Kidney (tissue), 14 donors: Measurements from ENCODE around the gene ANO4. TPM values are rescaled to one million over a fixed set of nuclear protein-coding genes. Genes with fewer than 3 reads are reported as not detected.

Experiments used
- DNase-seq, 5 donors: peaks; one replicate each; pipeline ENCODE4 v3.0.0-alpha.2; 2013 to 2020
- FAIRE-seq: peaks from 2 replicates; lab custom pipeline; 2012; peaks lifted over from hg19 to GRCh38; lab: Jason Lieb, UNC
- H3K27ac ChIP-seq, 2 donors: one replicate each; pipeline ENCODE4 v1.7.0; 2013; ENCODE audit warnings: low read depth in 2 of 2, low read length in 2 of 2, inconsistent platforms in 1 of 2
- H3K27me3 ChIP-seq: one replicate; pipeline ENCODE4 v1.7.1; 2013; ENCODE audit warnings: low read length, inconsistent platforms; ENCODE audit not compliant: control insufficient read depth, insufficient read depth
- H3K36me3 ChIP-seq, 3 donors: one replicate each; pipeline versions ENCODE4 v1.7.0 to v1.7.1; 2013; ENCODE audit warnings: low read length in 3 of 3, control low read depth in 1 of 3, inconsistent platforms in 1 of 3; ENCODE audit not compliant: insufficient read depth in 3 of 3, control insufficient read depth in 2 of 3
- H3K4me1 ChIP-seq, 3 donors: one replicate each; pipeline versions ENCODE4 v1.7.0 to v1.7.1; 2013; ENCODE audit warnings: low read length in 3 of 3, inconsistent platforms in 1 of 3, low read depth in 1 of 3; ENCODE audit not compliant: control insufficient read depth in 2 of 3, insufficient read depth in 2 of 3
- H3K4me3 ChIP-seq, 3 donors: one replicate each; pipeline versions ENCODE4 v1.7.0 to v1.8.1; 2013; ENCODE audit warnings: low read length in 3 of 3, control low read depth in 1 of 3, inconsistent platforms in 1 of 3
- H3K9ac ChIP-seq, 3 donors: one replicate each; pipeline versions ENCODE4 v1.7.0 to v1.7.1; 2013; ENCODE audit warnings: low read length in 3 of 3, control low read depth in 1 of 3, inconsistent platforms in 1 of 3
- H3K9me3 ChIP-seq, 3 donors: one replicate each; pipeline versions ENCODE4 v1.7.0 to v1.7.1; 2013; ENCODE audit warnings: low read length in 3 of 3, control low read depth in 1 of 3, inconsistent platforms in 1 of 3; ENCODE audit not compliant: control insufficient read depth in 2 of 3, insufficient read depth in 1 of 3
- CTCF ChIP-seq: IDR thresholded peaks from 3 replicates; pipeline ENCODE4 v1.5.1; 2012; ENCODE audit warnings: mild to moderate bottlenecking, moderate library complexity, borderline replicate concordance; ENCODE audit not compliant: insufficient read depth; ENCODE audit errors: extremely low read depth
- intact Hi-C: fragments of 100-400 bp; cut with DNase I; formaldehyde crosslinking; loops from one replicate; pipeline ENCODE4 v1.11.1; 2022
- polyA plus RNA-seq: library from polyadenylated mRNA; stranded (reverse); fragments of 350-450 nt; fragmentation: Illumina TruSeq; extraction: RNeasy Lipid Tissue Mini Kit (QIAGEN cat#74804); gene quantifications from one replicate; pipeline ENCODE4 v1.2.3, GENCODE V29; 2014; ENCODE audit warnings: low read depth, low replicate concordance; ENCODE audit not compliant: insufficient read depth
- total RNA-seq: library from RNA; stranded (reverse); fragmentation: NEBNext Ultra II Directional; extraction: Animal tissue kit (Norgen Biotek cat#: 25700); gene quantifications from one replicate; pipeline ENCODE4 v1.2.1, GENCODE V29; 2021
- donor health status: control.
- donor health status: control.
- donor health status: control.
- donor health status: control.
- donor health status: control.
- donor health status: DM: yes; HTN: yes; CAD: no.
- donor health status: Normal renal cell carcinoma (clear cell type).

Gene ANO4
- total and polyA plus RNA-seq, 2 donors from 2014 or later: 0.82 to 2.9 TPM

- Histone ChIP-seq H3K27me3 (no peaks in the 10 kb centered on the region), H3K36me3 (no peaks in the 10 kb centered on the region), H3K9ac (no peak overlapping the region), H3K9me3 (peaks cover 0 to 2% (median 0%) of the 10 kb centered on the region in 3 donors), H3K4me1 (no peaks in the 10 kb centered on the region), H3K4me3 (no peak overlapping the region), H3K27ac (no peak overlapping the region)
- TF ChIP-seq CTCF: no peak
- FAIRE-seq: no peak
- intact Hi-C loops: no loop called here
- no peak for DNase-seq
These were observed 106.7 kb downstream of the ANO4 start for GRCh38 chr12:100901266-100901665.

- FAIRE-seq (no peak), DNase-seq (no peak)
- TF ChIP-seq CTCF: no peak
- Histone ChIP-seq H3K27ac (no peak overlapping the region), H3K4me1 (no peaks in the 10 kb centered on the region), H3K9ac (no peak overlapping the region), H3K27me3 (no peaks in the 10 kb centered on the region), H3K9me3 (peaks cover 0 to 2% (median 0%) of the 10 kb centered on the region in 3 donors), H3K4me3 (no peak overlapping the region), H3K36me3 (no peaks in the 10 kb centered on the region)
- intact Hi-C loops: no loop called here
These were observed 109.7 kb downstream of the ANO4 start for GRCh38 chr12:100904270-100904669.

GRCh38 chr12:100908501-100908900 lies 113.9 kb downstream of the ANO4 start:
- Histone ChIP-seq H3K9ac (no peak overlapping the region), H3K4me1 (no peaks in the 10 kb centered on the region), H3K36me3 (no peaks in the 10 kb centered on the region), H3K4me3 (no peak overlapping the region), H3K27me3 (no peaks in the 10 kb centered on the region), H3K9me3 (no peaks in the 10 kb centered on the region), H3K27ac (no peak overlapping the region)
- intact Hi-C loops: no loop called here
- FAIRE-seq (no peak), DNase-seq (no peak)
- TF ChIP-seq CTCF: no peak
